Loucy (cell line): ENCODE data around the gene SLAMF1.

ENCODE experiments used
- CTCF ChIP-seq: fragments of 200-600 bp; sonication (generic); conservative IDR thresholded peaks from 2 replicates; pipeline ENCODE4 v1.5.1; 2014; ENCODE audit warnings: mild to moderate bottlenecking, antibody characterized with exemption, low read length
- EZH2phosphoT487 ChIP-seq: fragments of 200-600 bp; IDR thresholded peaks from 2 replicates; pipeline ENCODE4 v1.6.1; 2018; ENCODE audit warnings: antibody characterized with exemption, mild to moderate bottlenecking, moderate library complexity, borderline replicate concordance

GRCh38 chr1:160645386-160646130 is 1.3 kb downstream of the SLAMF1 start:
- TF ChIP-seq CTCF (no peak), EZH2phosphoT487 (no peak)
